Right atrium auricular region (tissue), 2 donors: Measurements from ENCODE around the gene ANKRD29. TPM values are rescaled to one million over a fixed set of nuclear protein-coding genes. Genes with fewer than 3 reads are reported as not detected.
A peak's percentile ranks its signal among the peaks of the same experiment; 100 is the strongest.

Experiments used
- DNase-seq: peaks from one replicate; pipeline ENCODE4 v3.0.0-alpha.2; 2019; ENCODE audit warnings: low spot score
- H3K27ac ChIP-seq, 2 donors: fragments of 200-600 bp; sonication (generic); 1 replicate in 1 of 2; 2 replicates in 1 of 2; pipeline ENCODE4 v1.5.1; 2016 to 2019
- H3K27me3 ChIP-seq, 2 donors: fragments of 200-600 bp; sonication (generic); one replicate each; pipeline versions ENCODE4 v1.5.1 to v1.6.0; 2017 to 2019
- H3K36me3 ChIP-seq: fragments of 200-600 bp; sonication (generic); one replicate; pipeline ENCODE4 v1.5.1; 2016
- H3K4me1 ChIP-seq, 2 donors: fragments of 200-600 bp; sonication (generic); one replicate each; pipeline versions ENCODE4 v1.5.1 to v1.6.0; 2017 to 2019
- H3K4me3 ChIP-seq, 2 donors: fragments of 200-600 bp; sonication (generic); 1 replicate in 1 of 2; 2 replicates in 1 of 2; pipeline ENCODE4 v1.5.1; 2017 to 2019; ENCODE audit warnings: mild to moderate bottlenecking in 1 of 2, moderate library complexity in 1 of 2
- H3K9me3 ChIP-seq, 2 donors: fragments of 200-600 bp; sonication (generic); one replicate each; pipeline ENCODE4 v1.5.1; 2019
- total RNA-seq, 2 donors: library from RNA; depleted of rRNA; stranded (reverse); fragments of >200 nt; gene quantifications; one replicate each; pipeline ENCODE4 v1.1.0, GENCODE V29; 2016
- TF ChIP-seq, protein P1 (sequence below), 2 donors: fragments of 200-600 bp; sonication (generic); IDR thresholded peaks; one replicate each; pipeline ENCODE4 v1.5.1; 2019; ENCODE audit warnings: antibody characterized with exemption in 2 of 2

The ANKRD29 gene
- total RNA-seq, 2 donors from 2014 or later = 2.2 to 3.5 TPM

DNA sequence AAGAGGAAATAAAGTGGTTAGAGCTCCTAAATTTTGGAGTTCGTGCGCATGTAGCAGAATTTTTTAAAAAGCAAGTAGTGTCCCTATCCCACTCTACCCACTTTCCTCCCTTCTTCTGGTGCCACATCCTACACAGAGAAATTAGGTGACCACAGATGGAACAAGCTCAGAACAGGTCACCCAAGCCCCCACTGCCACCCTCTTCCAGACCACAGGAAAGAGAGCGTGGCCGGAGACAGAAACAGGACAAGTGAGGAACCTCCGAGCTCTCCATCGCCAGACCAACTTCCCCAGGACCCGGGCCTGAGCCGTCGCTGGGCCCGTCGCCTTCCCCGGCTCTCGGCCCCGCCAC, 76.8 kb downstream of the ANKRD29 start:
- DNase-seq = no peak
- Histone ChIP-seq H3K27me3 (no peaks in the 10 kb centered on the region), H3K4me3 (peak overlapping the region; percentile 77 to 87), H3K36me3 (no peaks in the 10 kb centered on the region), H3K9me3 (no peaks in the 10 kb centered on the region), H3K27ac (peak overlapping the region; percentile 99 to 100), H3K4me1 (peaks cover 0 to 28% of the 10 kb centered on the region in 2 donors)
- TF ChIP-seq, protein P1, sequence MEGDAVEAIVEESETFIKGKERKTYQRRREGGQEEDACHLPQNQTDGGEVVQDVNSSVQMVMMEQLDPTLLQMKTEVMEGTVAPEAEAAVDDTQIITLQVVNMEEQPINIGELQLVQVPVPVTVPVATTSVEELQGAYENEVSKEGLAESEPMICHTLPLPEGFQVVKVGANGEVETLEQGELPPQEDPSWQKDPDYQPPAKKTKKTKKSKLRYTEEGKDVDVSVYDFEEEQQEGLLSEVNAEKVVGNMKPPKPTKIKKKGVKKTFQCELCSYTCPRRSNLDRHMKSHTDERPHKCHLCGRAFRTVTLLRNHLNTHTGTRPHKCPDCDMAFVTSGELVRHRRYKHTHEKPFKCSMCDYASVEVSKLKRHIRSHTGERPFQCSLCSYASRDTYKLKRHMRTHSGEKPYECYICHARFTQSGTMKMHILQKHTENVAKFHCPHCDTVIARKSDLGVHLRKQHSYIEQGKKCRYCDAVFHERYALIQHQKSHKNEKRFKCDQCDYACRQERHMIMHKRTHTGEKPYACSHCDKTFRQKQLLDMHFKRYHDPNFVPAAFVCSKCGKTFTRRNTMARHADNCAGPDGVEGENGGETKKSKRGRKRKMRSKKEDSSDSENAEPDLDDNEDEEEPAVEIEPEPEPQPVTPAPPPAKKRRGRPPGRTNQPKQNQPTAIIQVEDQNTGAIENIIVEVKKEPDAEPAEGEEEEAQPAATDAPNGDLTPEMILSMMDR (IDR thresholded peaks at IDR 0.05) = no peak

DNA sequence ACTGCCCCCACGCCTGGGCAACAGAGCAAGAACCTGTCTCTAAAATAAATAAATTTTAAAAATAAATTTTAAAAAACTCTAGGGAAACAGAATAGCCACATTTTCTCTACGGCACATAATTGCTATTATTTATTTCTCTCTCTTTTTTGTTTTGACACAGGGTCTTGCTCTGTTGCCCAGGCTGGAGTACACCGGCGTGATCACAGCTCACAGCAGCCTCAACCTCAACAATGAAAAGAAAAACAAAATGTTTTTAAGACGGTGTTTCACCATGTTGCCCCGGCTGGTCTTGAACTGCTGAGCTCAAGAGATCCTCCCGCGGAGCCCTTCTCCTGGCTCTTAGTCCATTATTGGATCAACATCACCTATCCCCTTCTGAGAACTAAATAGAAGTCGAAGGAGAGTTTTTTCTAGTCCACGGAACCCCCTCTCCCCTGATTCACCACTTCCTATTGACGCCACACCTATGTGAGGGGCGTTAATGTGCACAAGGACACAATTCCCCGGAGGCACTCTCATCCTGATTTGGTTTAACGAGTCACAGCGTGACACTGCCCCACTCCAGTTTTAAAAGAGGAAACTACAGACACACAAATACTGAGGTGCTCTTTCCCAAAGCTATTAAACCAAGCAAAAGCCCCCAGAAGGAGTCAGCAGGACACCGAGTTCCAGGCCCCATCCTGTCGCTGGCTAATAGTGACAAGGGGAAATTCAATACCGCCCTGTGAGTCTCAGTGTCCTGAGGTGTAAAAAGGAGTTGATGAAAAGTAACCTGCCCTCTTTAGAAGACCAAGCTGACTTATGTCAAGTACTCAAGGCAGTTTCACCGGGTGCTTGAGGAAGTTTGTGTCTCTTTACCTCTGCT, 77.5 kb downstream of the ANKRD29 start:
- H3K36me3 ChIP-seq = no peaks in the 10 kb centered on the region
- no peaks in the 10 kb centered on the region for H3K9me3 ChIP-seq
- TF ChIP-seq, protein P1 (IDR thresholded peaks at IDR 0.05) = no peak
- peaks cover 0 to 33% of the 10 kb centered on the region in 2 donors for H3K4me1 ChIP-seq
- no peak for DNase-seq
- H3K27ac ChIP-seq = peak overlapping the region; percentile 99 to 100
- H3K4me3 ChIP-seq = peak overlapping the region; percentile 77 to 87
- H3K27me3 ChIP-seq = no peaks in the 10 kb centered on the region

DNA sequence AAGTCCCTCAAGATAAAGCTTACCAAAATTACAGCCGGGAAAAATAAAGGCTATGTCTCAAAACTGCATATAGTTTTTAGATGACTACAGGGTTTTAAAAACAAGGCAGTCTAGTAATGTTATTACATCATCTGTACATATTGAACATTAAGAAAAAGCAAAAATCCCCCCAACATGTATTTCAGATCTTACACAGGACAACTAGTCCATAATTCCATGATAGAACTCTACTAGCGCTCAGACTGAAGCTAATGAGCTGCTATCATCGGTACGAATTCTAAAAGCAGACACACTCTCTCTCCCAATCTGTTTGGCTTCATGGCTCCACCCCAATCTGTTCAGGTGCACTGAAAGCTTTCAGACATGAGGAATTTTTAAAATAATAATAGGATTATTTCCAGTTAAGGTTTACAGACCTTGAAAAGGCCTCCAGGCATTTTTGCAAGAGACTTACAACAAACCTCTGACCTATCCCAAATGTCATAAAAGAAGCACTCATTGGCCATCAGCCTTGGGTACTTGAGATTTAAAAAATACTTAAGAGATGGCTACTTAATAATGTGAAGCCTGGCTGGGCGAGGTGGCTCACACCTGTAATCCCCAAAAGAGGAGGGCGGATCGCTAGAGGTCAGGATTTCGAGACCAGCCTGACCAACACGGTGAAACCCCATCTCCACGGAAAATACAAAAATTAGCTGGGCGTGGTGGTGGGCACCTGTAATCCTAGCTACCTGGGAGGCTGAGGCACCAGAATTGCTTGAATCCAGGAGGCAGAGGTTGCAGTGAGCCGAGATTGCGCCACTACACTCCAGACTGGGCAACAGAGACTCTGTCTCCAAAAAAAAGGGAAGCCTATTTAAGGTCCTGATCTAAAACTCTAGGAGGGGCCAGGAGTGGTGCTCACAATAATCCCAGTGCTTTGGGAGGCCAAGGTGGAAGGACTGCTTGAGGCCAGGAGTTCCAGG, 78.4 kb downstream of the ANKRD29 start:
- DNase-seq = no peak
- H3K27me3 ChIP-seq = no peaks in the 10 kb centered on the region
- H3K4me1 ChIP-seq = peaks cover 0 to 41% of the 10 kb centered on the region in 2 donors
- H3K27ac ChIP-seq = peak overlapping the region in 1 of 2 donors; percentile 100
- no peaks in the 10 kb centered on the region for H3K36me3 ChIP-seq
- H3K4me3 ChIP-seq = no peak overlapping the region
- no peaks in the 10 kb centered on the region for H3K9me3 ChIP-seq
- TF ChIP-seq, protein P1 (IDR thresholded peaks at IDR 0.05) = no peak

DNA sequence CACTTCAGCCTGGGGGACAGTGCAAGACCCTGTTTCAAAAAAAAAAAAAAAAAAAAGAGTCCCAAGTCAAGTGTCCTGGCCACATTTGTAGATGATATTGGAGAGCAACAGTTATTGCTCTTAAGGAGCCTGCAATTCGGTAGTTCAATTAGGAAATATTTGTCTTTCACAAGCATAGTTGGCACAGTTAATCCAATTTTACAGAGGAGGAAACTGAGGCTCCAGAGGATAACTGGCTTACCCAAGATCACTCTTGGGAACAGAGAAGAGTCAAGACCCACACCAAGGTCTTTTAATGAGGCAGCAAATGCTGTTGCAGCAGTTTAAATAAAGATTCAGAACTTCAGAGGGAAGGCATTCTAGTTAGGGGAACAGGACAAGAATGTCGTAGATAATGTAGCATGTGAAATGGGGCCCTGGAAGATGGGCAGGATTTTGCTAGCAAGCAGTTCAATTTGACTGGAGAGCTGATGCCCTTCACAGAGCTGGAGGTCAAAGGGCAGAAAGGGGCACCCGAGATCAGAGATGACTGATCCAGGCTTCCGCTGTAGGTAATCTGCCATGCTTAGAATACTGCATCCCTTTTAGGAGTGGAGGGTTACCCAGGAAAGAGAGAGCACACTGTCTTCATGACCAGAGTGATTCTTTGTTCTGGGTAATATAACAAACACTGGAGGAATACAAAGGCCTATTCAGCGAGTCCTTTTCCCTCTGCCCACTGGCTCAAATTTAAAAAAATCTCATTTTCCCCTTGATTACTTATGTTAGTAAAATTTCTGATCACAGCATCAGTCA, 79.4 kb downstream of the ANKRD29 start:
- Histone ChIP-seq H3K27ac (no peak overlapping the region), H3K36me3 (no peaks in the 10 kb centered on the region), H3K4me1 (peaks cover 0 to 44% of the 10 kb centered on the region in 2 donors), H3K27me3 (no peaks in the 10 kb centered on the region), H3K4me3 (no peak overlapping the region), H3K9me3 (no peaks in the 10 kb centered on the region)
- TF ChIP-seq, protein P1 (IDR thresholded peaks at IDR 0.05) = no peak
- DNase-seq = no peak

DNA sequence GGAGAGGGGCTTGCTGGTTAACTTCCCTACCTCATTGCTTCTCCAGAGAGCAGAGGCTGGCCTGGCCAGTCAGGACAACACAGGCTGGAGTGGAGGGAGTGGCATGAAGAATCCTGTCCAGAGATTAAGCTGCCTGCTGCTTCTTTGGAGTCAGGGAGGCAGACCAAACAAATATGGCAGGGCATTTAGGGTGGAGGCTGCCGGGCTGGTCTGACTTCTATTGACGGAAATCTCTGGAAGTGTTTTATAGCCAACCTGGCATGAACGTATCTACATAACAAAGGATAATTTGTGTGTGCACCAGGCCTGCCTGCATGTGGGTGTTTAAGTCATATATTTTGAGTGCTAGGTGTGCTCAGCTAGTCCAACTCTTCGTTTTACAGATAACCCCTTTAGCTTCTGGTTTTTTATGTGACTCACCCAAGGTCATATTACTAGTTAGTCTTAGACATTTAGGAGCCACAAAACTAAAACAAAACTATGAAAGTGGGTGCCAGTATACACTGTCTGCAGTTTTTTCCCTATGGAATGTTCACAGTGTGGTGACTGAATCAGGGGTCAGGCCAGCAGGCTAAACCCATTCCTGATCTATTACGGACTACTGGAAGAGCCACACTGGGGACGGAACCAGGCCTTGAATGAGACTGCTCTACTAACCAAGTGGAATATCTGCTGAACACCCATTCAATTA, 81.9 kb downstream of the ANKRD29 start:
- Histone ChIP-seq H3K27me3 (no peaks in the 10 kb centered on the region), H3K27ac (no peak overlapping the region), H3K9me3 (no peaks in the 10 kb centered on the region), H3K4me1 (peaks cover 0 to 43% of the 10 kb centered on the region in 2 donors), H3K4me3 (no peak overlapping the region), H3K36me3 (no peaks in the 10 kb centered on the region)
- TF ChIP-seq, protein P1 (IDR thresholded peaks at IDR 0.05) = no peak
- no peak for DNase-seq
